H1 (cell line): Measurements from ENCODE around the gene TANC1. TPM values are rescaled to one million over a fixed set of nuclear protein-coding genes. Genes with fewer than 3 reads are reported as not detected.

Source experiments
- CTCF ChIA-PET: fragments of 300-600 bp; sonication (Branson Sonifier 250); formaldehyde crosslinking; loops from one replicate; lab custom pipeline; 2021; ENCODE audit not compliant: partially characterized antibody; lab: Charles Lee
- POLR2A ChIA-PET: fragments of 300-600 bp; sonication (Branson Sonifier 250); formaldehyde crosslinking; loops from one replicate; lab custom pipeline; 2021; ENCODE audit warnings: inconsistent platforms; ENCODE audit not compliant: partially characterized antibody; lab: Charles Lee
- DNase-seq, 2 experiments: peaks; one replicate each; pipeline versions ENCODE4 v3.0.0 to v3.0.0-alpha.2; 2010 to 2022; ENCODE audit warnings: low spot score in 2 of 2, low read depth in 1 of 2, mixed read lengths in 1 of 2
- FAIRE-seq: peaks from 2 replicates; lab custom pipeline; 2011; peaks lifted over from hg19 to GRCh38; lab: Jason Lieb, UNC
- H2AFZ ChIP-seq: 2 replicates; pipeline ENCODE4 v1.8.1; 2012; ENCODE audit warnings: low read length, inconsistent platforms
- H2AK5ac ChIP-seq: 2 replicates; pipeline ENCODE4 v1.6.1; 2013; ENCODE audit warnings: low read depth, low read length
- H2BK120ac ChIP-seq: replicated peaks from 2 replicates; pipeline ENCODE3; 2013; ENCODE audit warnings: low read depth, low read length, inconsistent platforms
- H2BK12ac ChIP-seq: 2 replicates; pipeline ENCODE4 v1.6.1; 2013; ENCODE audit warnings: low read depth, low read length
- H2BK15ac ChIP-seq: 2 replicates; pipeline ENCODE4 v1.6.1; 2013; ENCODE audit warnings: low read length
- H2BK20ac ChIP-seq: 2 replicates; pipeline ENCODE4 v1.6.1; 2013; ENCODE audit warnings: low read length
- H2BK5ac ChIP-seq: 2 replicates; pipeline ENCODE4 v1.6.1; 2013; ENCODE audit warnings: low read depth, low read length
- H3K14ac ChIP-seq: 2 replicates; pipeline ENCODE4 v1.6.1; 2013; ENCODE audit warnings: inconsistent platforms; ENCODE audit not compliant: insufficient read length
- H3K18ac ChIP-seq: 2 replicates; pipeline ENCODE4 v1.6.1; 2013; ENCODE audit warnings: low read length; ENCODE audit errors: extremely low read depth
- H3K23ac ChIP-seq: 2 replicates; pipeline ENCODE4 v1.6.1; 2013; ENCODE audit warnings: inconsistent platforms; ENCODE audit not compliant: insufficient read length
- H3K23me2 ChIP-seq: 2 replicates; pipeline ENCODE4 v1.6.1; 2013; ENCODE audit warnings: low read depth, low read length
- H3K27ac ChIP-seq: 2 replicates; pipeline ENCODE4 v1.6.1; 2011; ENCODE audit warnings: low read depth, low read length, inconsistent platforms
- H3K27me3 ChIP-seq, 4 experiments: replicated peaks in 1 of 4; 1 replicate in 1 of 4; 2 replicates in 3 of 4; pipeline versions ENCODE4 v1.6.1 to v1.8.1; 2011 to 2013; ENCODE audit warnings: low read length in 3 of 4, mild to moderate bottlenecking in 3 of 4, inconsistent platforms in 2 of 4, mixed read lengths in 2 of 4, moderate library complexity in 1 of 4; ENCODE audit not compliant: control insufficient read depth in 3 of 4, insufficient read depth in 3 of 4; ENCODE audit errors: extremely low read depth in 1 of 4
- H3K36me3 ChIP-seq, 4 experiments: 2 replicates each; pipeline versions ENCODE4 v1.6.1 to v1.8.1; 2011 to 2013; ENCODE audit warnings: mild to moderate bottlenecking in 4 of 4, low read length in 3 of 4, moderate library complexity in 2 of 4, control low read depth in 1 of 4, inconsistent platforms in 1 of 4; ENCODE audit not compliant: insufficient read depth in 4 of 4, control insufficient read depth in 2 of 4
- H3K4ac ChIP-seq: replicated peaks from 2 replicates; pipeline ENCODE3; 2013; ENCODE audit warnings: low read length, low read depth, mixed read lengths, inconsistent platforms; ENCODE audit not compliant: insufficient read length
- H3K4me1 ChIP-seq, 4 experiments: replicated peaks in 1 of 4; 1 replicate in 1 of 4; 2 replicates in 3 of 4; pipeline versions ENCODE4 v1.6.1 to v1.8.1; 2011 to 2013; ENCODE audit warnings: low read length in 3 of 4, inconsistent platforms in 2 of 4, mixed read lengths in 1 of 4; ENCODE audit not compliant: insufficient read depth in 4 of 4, control insufficient read depth in 3 of 4
- H3K4me2 ChIP-seq, 2 experiments: 2 replicates each; pipeline versions ENCODE4 v1.6.1 to v1.8.1; 2011 to 2013; ENCODE audit warnings: low read depth in 2 of 2, low read length in 2 of 2, control low read depth in 1 of 2, inconsistent platforms in 1 of 2, mild to moderate bottlenecking in 1 of 2; ENCODE audit not compliant: insufficient read depth in 1 of 2
- H3K4me3 ChIP-seq, 4 experiments: fragments of 200-600, 300-600 bp in 1 of 4; sonication (generic), shearing (Covaris generic), sonication (Bioruptor Twin) in 1 of 4; 2 replicates each; pipeline versions ENCODE4 v1.5.1 to v1.8.1; 2011 to 2016; ENCODE audit warnings: low read length in 4 of 4, low read depth in 3 of 4, control low read depth in 2 of 4, inconsistent platforms in 2 of 4, mild to moderate bottlenecking in 2 of 4, mixed read lengths in 1 of 4, moderate library complexity in 1 of 4; ENCODE audit not compliant: insufficient read depth in 2 of 4; ENCODE audit errors: extremely low read depth in 1 of 4
- H3K56ac ChIP-seq: replicated peaks from 2 replicates; pipeline ENCODE3; 2013; ENCODE audit warnings: low read depth, mild to moderate bottlenecking, mixed read lengths, low read length, inconsistent platforms; ENCODE audit not compliant: insufficient read length
- H3K79me1 ChIP-seq: 2 replicates; pipeline ENCODE4 v1.6.1; 2013; ENCODE audit warnings: low read depth, low read length, control low read depth
- H3K79me2 ChIP-seq, 2 experiments: 2 replicates each; pipeline versions ENCODE4 v1.6.1 to v1.8.1; 2012 to 2013; ENCODE audit warnings: low read length in 2 of 2, mild to moderate bottlenecking in 2 of 2, inconsistent platforms in 1 of 2; ENCODE audit not compliant: insufficient read depth in 2 of 2, control insufficient read depth in 1 of 2
- H3K9ac ChIP-seq, 4 experiments: replicated peaks in 1 of 4; 1 replicate in 1 of 4; 2 replicates in 3 of 4; pipeline versions ENCODE4 v1.6.1 to v1.8.1; 2011 to 2013; ENCODE audit warnings: low read depth in 3 of 4, low read length in 3 of 4, control low read depth in 2 of 4, mild to moderate bottlenecking in 2 of 4, moderate library complexity in 2 of 4, inconsistent platforms in 1 of 4; ENCODE audit errors: extremely low read depth in 1 of 4
- H3K9me3 ChIP-seq, 2 experiments: 2 replicates each; pipeline versions ENCODE4 v1.6.1 to v1.8.1; 2012 to 2013; ENCODE audit warnings: mild to moderate bottlenecking in 2 of 2, moderate library complexity in 2 of 2, control low read depth in 1 of 2, inconsistent platforms in 1 of 2, low read depth in 1 of 2, low read length in 1 of 2, mixed read lengths in 1 of 2; ENCODE audit not compliant: insufficient read depth in 2 of 2
- H4K20me1 ChIP-seq, 2 experiments: replicated peaks in 1 of 2; 2 replicates each; pipeline versions ENCODE3 to v1.8.1; 2011 to 2013; ENCODE audit warnings: inconsistent platforms in 2 of 2, low read length in 2 of 2, mild to moderate bottlenecking in 1 of 2; ENCODE audit not compliant: insufficient read depth in 2 of 2, control insufficient read depth in 1 of 2
- H4K5ac ChIP-seq: 2 replicates; pipeline ENCODE4 v1.6.1; 2013; ENCODE audit warnings: low read length, low read depth, mixed read lengths, inconsistent platforms; ENCODE audit not compliant: insufficient read length
- H4K8ac ChIP-seq: 2 replicates; pipeline ENCODE4 v1.8.0; 2013; ENCODE audit warnings: mild to moderate bottlenecking, moderate library complexity, low read length, inconsistent platforms; ENCODE audit not compliant: insufficient read depth; ENCODE audit errors: extremely low read depth
- H4K91ac ChIP-seq: replicated peaks from 2 replicates; pipeline ENCODE3; 2013; ENCODE audit warnings: low read length, mixed read lengths, inconsistent platforms; ENCODE audit not compliant: insufficient read length
- ATF2 ChIP-seq: IDR thresholded peaks from 2 replicates; pipeline ENCODE4 v1.6.1; 2012; ENCODE audit warnings: low read length, inconsistent platforms
- CBX8 ChIP-seq: fragments of 300-800, 300-1000 bp; sonication (generic); IDR thresholded peaks from 2 replicates; pipeline ENCODE4 v1.7.1; 2016; ENCODE audit warnings: low read depth, low read length, borderline replicate concordance
- CEBPB ChIP-seq: IDR thresholded peaks from 2 replicates; pipeline ENCODE4 v1.6.1; 2012; ENCODE audit warnings: low read depth, low read length
- CHD2 ChIP-seq: IDR thresholded peaks from 2 replicates; pipeline ENCODE4 v1.6.1; 2012; ENCODE audit warnings: low read length, improper control_type of control experiment
- CTBP2 ChIP-seq: IDR thresholded peaks from 2 replicates; pipeline ENCODE4 v1.7.0; 2011; ENCODE audit warnings: borderline replicate concordance, mild to moderate bottlenecking, moderate library complexity, mixed read lengths, low read length; ENCODE audit not compliant: insufficient read depth, insufficient read length
- E2F6 ChIP-seq: IDR thresholded peaks from 2 replicates; pipeline ENCODE4 v1.6.1; 2012; ENCODE audit warnings: inconsistent platforms
- EGR1 ChIP-seq: IDR thresholded peaks from 2 replicates; pipeline ENCODE4 v1.6.1; 2011; ENCODE audit warnings: low read depth, low read length, borderline replicate concordance
- JUND ChIP-seq: IDR thresholded peaks from 2 replicates; pipeline ENCODE4 v1.6.1; 2011; ENCODE audit warnings: mild to moderate bottlenecking, improper control_type of control experiment, low read length
- NRF1 ChIP-seq: IDR thresholded peaks from 2 replicates; pipeline ENCODE4 v1.6.1; 2011; ENCODE audit warnings: mild to moderate bottlenecking, low read depth, low read length, improper control_type of control experiment
- RBBP5 ChIP-seq: IDR thresholded peaks from 2 replicates; pipeline ENCODE4 v1.7.1; 2012; ENCODE audit warnings: low read depth, mild to moderate bottlenecking, inconsistent platforms, low read length, moderate library complexity, borderline replicate concordance
- SP2 ChIP-seq: IDR thresholded peaks from 2 replicates; pipeline ENCODE4 v1.6.1; 2012; ENCODE audit warnings: mild to moderate bottlenecking, low read length, inconsistent platforms
- YY1 ChIP-seq: IDR thresholded peaks from 2 replicates; pipeline ENCODE4 v1.6.1; 2011; ENCODE audit warnings: low read depth, mild to moderate bottlenecking, low read length
- WGBS, 2 experiments: shearing (Covaris generic) in 1 of 2; methylation state at CpG; one replicate each; pipeline versions ENCODE4 v1.1.6 to v1.1.7; 2013 to 2015; ENCODE audit warnings: low lambda C conversion rate in 2 of 2, mixed read lengths in 2 of 2, inconsistent platforms in 1 of 2, low coverage in 1 of 2, missing lambda C conversion rate in 1 of 2; ENCODE audit not compliant: insufficient replicate concordance in 2 of 2, insufficient coverage in 1 of 2, insufficient read length in 1 of 2; ENCODE audit errors: extremely low coverage in 1 of 2, missing lambda C conversion rate in 1 of 2; 5-methylcytosine and 5-hydroxymethylcytosine counted together
- polyA plus RNA-seq, 7 experiments: library from polyadenylated mRNA; depleted of rRNA in 3 of 7; stranded (reverse) in 5 of 7; unstranded in 2 of 7; fragments of >200 nt in 5 of 7; fragments of 200-250 nt in 2 of 7; gene quantifications; 1 replicate in 5 of 7; 2 replicates in 1 of 7; 4 replicates in 1 of 7; pipeline versions ENCODE4 v1.2.1 to v1.2.3, GENCODE V29; 2011 to 2013; ENCODE audit warnings: missing spikeins in 2 of 7, mixed read lengths in 2 of 7
- total RNA-seq: library from RNA; stranded (reverse); fragmentation: NEBNext Ultra II Directional; extraction: Animal tissue kit (Norgen Biotek cat#: 25700); gene quantifications from 2 replicates; pipeline ENCODE4 v1.2.1, GENCODE V29; 2021

The TANC1 gene
- total and polyA plus RNA-seq, 2 of the 8 experiments (the other 6 are each of a cell fraction or from before 2014, with no cell fraction given), result 4.1 to 7.6 TPM

- no peak overlapping the region for H2AK5ac ChIP-seq
- H4K91ac ChIP-seq, result no peak overlapping the region
- no peak overlapping the region for H2BK20ac ChIP-seq
- H3K9ac ChIP-seq, result no peak overlapping the region
- 82% methylated on average over 1 of the region's 1 CpG; no CpG with 5 or more reads in 1 of the 2 experiments for WGBS, 2 experiments
- H3K14ac ChIP-seq, result no peak overlapping the region
- H3K18ac ChIP-seq, result no peak overlapping the region
- H3K23me2 ChIP-seq, result no peaks in the 10 kb centered on the region
- no peak overlapping the region for H2AFZ ChIP-seq
- no peak overlapping the region for H3K4me3 ChIP-seq
- H2BK12ac ChIP-seq, result no peak overlapping the region
- no peak overlapping the region for H2BK15ac ChIP-seq
- no peaks in the 10 kb centered on the region for H3K36me3 ChIP-seq
- peaks cover 8 to 13% (median 11%) of the 10 kb centered on the region in 4 experiments; a peak in 6 of 7 replicates for H3K4me1 ChIP-seq
- DNase-seq (no peak), FAIRE-seq (no peak)
- no peak overlapping the region for H4K8ac ChIP-seq
- no peaks in the 10 kb centered on the region for H4K20me1 ChIP-seq
- H2BK120ac ChIP-seq, result no peak overlapping the region
- ChIA-PET POLR2A (no interaction called here), CTCF (interaction anchor here (1.3 kb wide), 1 partner anchor 53 kb away, joined by 4 read pairs; no protein-coding TSS in a partner anchor)
- no peak overlapping the region for H3K27ac ChIP-seq
- H3K4me2 ChIP-seq, result no peak overlapping the region
- H3K79me1 ChIP-seq, result no peaks in the 10 kb centered on the region
- H3K23ac ChIP-seq, result no peak overlapping the region
- no peak overlapping the region for H4K5ac ChIP-seq
- no peak overlapping the region for H3K56ac ChIP-seq
- H2BK5ac ChIP-seq, result no peak overlapping the region
- no peaks in the 10 kb centered on the region for H3K9me3 ChIP-seq
- H3K27me3 ChIP-seq, result no peaks in the 10 kb centered on the region; a peak in 2 of 7 replicates
- H3K79me2 ChIP-seq, result no peaks in the 10 kb centered on the region
- no peak overlapping the region for H3K4ac ChIP-seq
- TF ChIP-seq YY1, result no peak
- TF ChIP-seq NRF1, result no peak
- no peak for TF ChIP-seq EGR1
- TF ChIP-seq CTBP2, result no peak
- no peak for TF ChIP-seq JUND
- TF ChIP-seq CBX8, result no peak
- no peak for TF ChIP-seq CEBPB
- no peak for TF ChIP-seq ATF2
- no peak for TF ChIP-seq SP2
- no peak for TF ChIP-seq E2F6
- no peak for TF ChIP-seq CHD2
- no peak for TF ChIP-seq RBBP5
These were observed 98.2 kb downstream of the TANC1 start for GRCh38 chr2:159066541-159067156.
